ENCODE data around the gene PEX14.

The PEX14 gene

DNA sequence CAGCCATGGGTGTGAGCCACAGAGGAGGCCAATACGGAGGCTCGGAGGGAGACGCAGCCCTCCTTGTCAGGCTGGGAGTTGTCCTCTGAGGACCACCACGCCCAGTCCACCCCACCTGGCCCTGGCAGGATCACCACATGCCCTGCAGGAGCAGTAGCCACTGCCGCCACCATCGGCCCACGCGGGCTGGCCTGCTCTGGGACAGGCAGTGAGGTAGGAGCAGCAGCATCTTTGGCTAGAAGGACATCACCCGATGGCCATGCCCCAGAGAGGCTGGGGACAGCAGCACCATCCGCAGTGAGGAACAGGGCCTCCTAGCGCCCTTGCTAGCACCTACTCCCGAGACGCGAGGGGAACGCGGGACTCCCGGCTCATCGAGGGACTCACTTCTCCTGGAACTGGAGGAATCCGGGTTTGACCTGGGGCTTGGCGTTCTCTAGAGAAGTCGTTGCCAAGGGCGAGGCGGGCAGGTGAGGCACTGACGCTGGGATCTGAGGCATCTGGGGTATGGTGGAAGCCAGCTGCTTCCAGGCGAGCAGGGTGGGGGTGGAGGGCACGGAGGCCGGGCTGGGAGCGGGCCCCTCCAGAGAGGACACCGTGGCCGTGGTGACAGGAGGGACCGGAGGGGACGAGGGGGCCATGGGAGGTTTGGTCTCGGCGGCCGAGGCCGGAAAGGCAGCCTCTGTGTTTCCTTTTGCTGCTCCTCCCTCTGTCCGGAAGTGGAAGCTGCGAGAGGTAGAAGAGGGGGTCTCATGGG, 172.8 kb downstream of the PEX14 start:
- Mint-ChIP-seq H3K36me3 (peaks cover 31% of the 10 kb centered on the region), H3K27ac (no peak overlapping the region), H3K4me3 (no peak overlapping the region), H3K27me3 (no peaks in the 10 kb centered on the region), H3K9me3 (no peaks in the 10 kb centered on the region), H3K4me1 (no peaks in the 10 kb centered on the region)
- ATAC-seq = no peak

- no peak overlapping the region for H3K27ac Mint-ChIP-seq
- no peaks in the 10 kb centered on the region for H3K9me3 Mint-ChIP-seq
- no peak overlapping the region for H3K4me3 Mint-ChIP-seq
- no peaks in the 10 kb centered on the region for H3K4me1 Mint-ChIP-seq
- ATAC-seq = no peak
- no peaks in the 10 kb centered on the region for H3K27me3 Mint-ChIP-seq
- peaks cover 44% of the 10 kb centered on the region for H3K36me3 Mint-ChIP-seq
These were observed 174.2 kb downstream of the PEX14 start for GRCh38 chr1:10648689-10649516.

- no peaks in the 10 kb centered on the region for H3K4me1 Mint-ChIP-seq
- ATAC-seq = no peak
- no peak overlapping the region for H3K4me3 Mint-ChIP-seq
- peaks cover 46% of the 10 kb centered on the region for H3K36me3 Mint-ChIP-seq
- H3K27ac Mint-ChIP-seq = no peak overlapping the region
- H3K9me3 Mint-ChIP-seq = no peaks in the 10 kb centered on the region
- H3K27me3 Mint-ChIP-seq = no peaks in the 10 kb centered on the region
These were observed 174.9 kb downstream of the PEX14 start for GRCh38 chr1:10649517-10650201.

DNA sequence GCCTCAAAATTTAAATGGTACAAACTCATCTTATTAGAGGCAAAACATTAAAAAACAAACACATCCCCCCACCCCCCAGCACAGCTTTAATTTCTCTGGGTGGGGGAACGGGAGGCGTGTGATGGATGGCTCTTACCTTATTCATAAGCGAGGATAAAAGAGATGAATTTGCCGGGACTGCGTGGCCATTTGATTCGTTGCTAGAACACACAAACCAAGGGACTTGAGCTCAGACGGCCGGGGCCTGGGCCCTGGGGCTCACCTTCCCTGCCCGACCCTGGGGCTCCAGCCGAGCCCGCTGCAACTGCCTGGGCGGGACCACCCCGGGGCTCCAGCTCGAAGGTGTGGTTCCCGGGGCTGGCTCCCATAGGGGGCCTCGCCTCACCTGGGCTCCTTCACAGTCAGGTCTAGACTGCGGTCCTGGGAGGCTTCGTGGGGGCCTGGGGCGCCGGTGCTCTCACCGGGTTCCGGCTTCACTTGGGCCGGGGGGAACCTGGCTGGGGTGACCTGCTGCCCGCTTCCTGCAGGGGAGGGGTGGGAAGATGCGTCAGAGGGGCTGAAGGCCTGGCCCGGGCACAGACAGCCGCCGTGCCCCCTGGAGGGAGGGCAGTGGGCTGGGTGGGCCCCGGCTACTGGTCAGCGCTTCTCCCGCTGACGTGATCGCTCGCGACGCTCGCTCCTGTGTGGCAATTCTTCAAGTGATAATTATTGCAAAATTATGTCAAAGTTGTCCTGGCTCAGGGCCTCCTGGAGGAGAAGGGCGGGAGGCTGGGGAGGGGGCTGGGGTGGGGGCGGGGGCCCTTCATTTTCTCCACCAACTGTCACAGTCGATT, 176.0 kb downstream of the PEX14 start:
- H3K36me3 Mint-ChIP-seq = peaks cover 43% of the 10 kb centered on the region
- H3K4me1 Mint-ChIP-seq = no peaks in the 10 kb centered on the region
- ATAC-seq = no peak
- H3K4me3 Mint-ChIP-seq = no peak overlapping the region
- no peaks in the 10 kb centered on the region for H3K27me3 Mint-ChIP-seq
- no peaks in the 10 kb centered on the region for H3K9me3 Mint-ChIP-seq
- no peak overlapping the region for H3K27ac Mint-ChIP-seq

- Mint-ChIP-seq H3K9me3 (no peaks in the 10 kb centered on the region), H3K4me1 (no peaks in the 10 kb centered on the region), H3K27me3 (no peaks in the 10 kb centered on the region), H3K27ac (no peak overlapping the region), H3K4me3 (no peak overlapping the region), H3K36me3 (peaks cover 45% of the 10 kb centered on the region)
- ATAC-seq = no peak
These were observed 176.6 kb downstream of the PEX14 start for GRCh38 chr1:10651389-10651766.

DNA sequence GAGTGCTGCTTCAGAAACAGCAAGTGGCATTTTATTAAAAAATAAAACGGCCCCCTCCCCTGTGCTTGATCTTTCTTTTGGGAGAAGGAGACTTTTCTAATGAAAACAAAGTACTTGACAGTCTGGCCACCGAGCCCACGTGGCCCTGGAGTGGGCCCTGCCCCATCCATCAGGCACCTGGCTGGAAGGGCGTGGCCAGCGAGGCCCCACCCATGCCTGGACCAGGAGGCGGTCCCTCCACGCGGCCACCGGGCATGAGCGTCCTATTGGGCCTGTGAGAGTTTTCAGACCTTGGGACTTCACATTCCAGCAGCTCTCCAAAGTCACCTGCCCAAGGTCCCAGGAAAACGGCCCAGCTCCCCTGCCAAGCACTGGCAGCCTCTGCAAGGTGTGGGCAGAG, 177.0 kb downstream of the PEX14 start:
- Mint-ChIP-seq H3K27ac (no peak overlapping the region), H3K9me3 (no peaks in the 10 kb centered on the region), H3K27me3 (no peaks in the 10 kb centered on the region), H3K4me3 (no peak overlapping the region), H3K36me3 (peaks cover 45% of the 10 kb centered on the region), H3K4me1 (no peaks in the 10 kb centered on the region)
- no peak for ATAC-seq

DNA sequence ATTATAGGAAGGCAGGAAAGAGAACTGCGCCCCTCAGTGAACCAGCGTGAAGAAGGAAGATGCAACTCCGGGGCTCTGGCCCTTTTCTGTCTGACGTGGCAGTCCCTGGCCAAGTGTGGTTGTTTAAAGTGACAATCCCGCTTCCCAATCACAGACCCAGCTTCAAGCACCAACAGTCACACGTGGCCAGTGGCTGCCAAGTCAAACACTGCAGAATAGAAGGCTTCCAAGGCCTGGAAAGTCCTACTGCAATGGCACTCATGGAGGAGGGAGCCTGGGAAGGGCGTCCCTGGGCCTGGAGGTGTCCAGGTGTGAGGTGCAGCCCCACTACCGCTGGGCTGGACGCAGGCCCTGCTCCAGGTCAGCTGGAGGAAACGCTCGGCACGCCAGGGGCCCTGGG, 177.9 kb downstream of the PEX14 start:
- H3K27me3 Mint-ChIP-seq = no peaks in the 10 kb centered on the region
- no peak for ATAC-seq
- no peak overlapping the region for H3K4me3 Mint-ChIP-seq
- no peak overlapping the region for H3K27ac Mint-ChIP-seq
- no peaks in the 10 kb centered on the region for H3K4me1 Mint-ChIP-seq
- H3K36me3 Mint-ChIP-seq = peaks cover 44% of the 10 kb centered on the region
- H3K9me3 Mint-ChIP-seq = no peaks in the 10 kb centered on the region

- H3K4me3 Mint-ChIP-seq = no peak overlapping the region
- ATAC-seq = no peak
- H3K27ac Mint-ChIP-seq = no peak overlapping the region
- H3K27me3 Mint-ChIP-seq = no peaks in the 10 kb centered on the region
- H3K36me3 Mint-ChIP-seq = peaks cover 35% of the 10 kb centered on the region
- no peaks in the 10 kb centered on the region for H3K4me1 Mint-ChIP-seq
- H3K9me3 Mint-ChIP-seq = no peaks in the 10 kb centered on the region
These were observed 178.8 kb downstream of the PEX14 start for GRCh38 chr1:10653370-10654125.

GRCh38 chr1:10655002-10655401, 180.3 kb downstream of the PEX14 start:
- no peak overlapping the region for H3K4me3 Mint-ChIP-seq
- no peak overlapping the region for H3K27ac Mint-ChIP-seq
- no peaks in the 10 kb centered on the region for H3K4me1 Mint-ChIP-seq
- no peak for ATAC-seq
- no peaks in the 10 kb centered on the region for H3K27me3 Mint-ChIP-seq
- no peaks in the 10 kb centered on the region for H3K9me3 Mint-ChIP-seq
- peaks cover 41% of the 10 kb centered on the region for H3K36me3 Mint-ChIP-seq

DNA sequence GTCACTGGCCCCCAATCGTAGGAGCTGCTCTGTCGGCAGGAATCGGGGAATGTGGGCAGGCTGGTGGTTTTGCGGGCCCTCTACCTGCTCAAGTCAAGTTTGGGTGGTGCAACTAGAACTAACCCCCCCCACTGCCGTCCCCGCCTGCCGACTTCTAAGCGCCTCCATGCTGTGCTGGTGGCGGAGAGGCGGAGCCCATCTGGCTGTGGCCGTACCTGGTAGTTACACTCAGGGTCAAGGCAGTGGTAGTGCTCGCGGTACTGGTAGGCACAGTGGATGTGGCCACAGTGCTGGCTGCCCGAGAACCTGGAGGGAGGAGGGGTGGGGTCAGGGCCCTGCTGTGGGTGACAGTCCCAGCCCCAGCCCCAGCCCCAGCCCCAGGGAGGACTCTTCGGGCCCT, 181.7 kb downstream of the PEX14 start:
- no peak overlapping the region for H3K27ac Mint-ChIP-seq
- no peak for ATAC-seq
- no peak overlapping the region for H3K4me3 Mint-ChIP-seq
- no peaks in the 10 kb centered on the region for H3K9me3 Mint-ChIP-seq
- H3K36me3 Mint-ChIP-seq = peaks cover 41% of the 10 kb centered on the region
- no peaks in the 10 kb centered on the region for H3K27me3 Mint-ChIP-seq
- H3K4me1 Mint-ChIP-seq = no peaks in the 10 kb centered on the region

DNA sequence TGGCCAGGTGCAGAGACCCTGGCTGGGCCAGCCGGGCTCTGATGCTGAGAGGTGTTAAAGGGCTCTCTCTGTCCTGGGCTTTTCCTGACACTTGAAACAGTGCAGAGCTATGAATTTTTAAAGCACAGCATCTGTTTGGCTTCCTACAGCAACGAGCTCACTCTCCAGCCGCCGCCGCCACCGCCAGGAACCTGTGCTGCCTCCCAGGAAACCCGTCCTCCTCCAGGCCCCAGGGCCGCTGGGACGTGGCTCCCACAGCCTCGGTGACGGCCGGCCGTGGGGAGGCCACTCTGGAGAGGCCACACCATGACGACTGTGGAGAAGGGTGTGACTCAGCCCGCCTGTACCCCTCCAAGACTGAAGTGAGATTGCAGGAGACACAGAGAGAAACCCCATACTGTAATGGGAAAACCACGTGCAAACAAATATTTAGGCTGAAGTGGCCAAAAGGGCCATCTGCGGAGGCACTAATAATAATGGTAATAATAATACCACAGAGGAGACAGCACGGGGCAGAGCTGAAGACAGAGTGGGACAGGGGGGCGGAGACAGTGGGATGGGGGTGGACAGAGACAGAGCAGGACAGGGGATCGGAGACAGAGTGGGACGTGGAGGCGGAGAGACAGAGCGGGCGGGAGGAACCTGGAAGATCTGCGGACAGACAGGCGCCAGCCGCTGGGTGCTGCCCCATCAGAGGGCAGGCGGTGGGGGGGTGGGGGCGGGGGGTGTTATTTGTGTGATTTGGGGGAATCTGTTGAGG, 182.5 kb downstream of the PEX14 start:
- no peaks in the 10 kb centered on the region for H3K4me1 Mint-ChIP-seq
- no peak for ATAC-seq
- no peaks in the 10 kb centered on the region for H3K27me3 Mint-ChIP-seq
- H3K9me3 Mint-ChIP-seq = no peaks in the 10 kb centered on the region
- peaks cover 38% of the 10 kb centered on the region for H3K36me3 Mint-ChIP-seq
- no peak overlapping the region for H3K27ac Mint-ChIP-seq
- no peak overlapping the region for H3K4me3 Mint-ChIP-seq

DNA sequence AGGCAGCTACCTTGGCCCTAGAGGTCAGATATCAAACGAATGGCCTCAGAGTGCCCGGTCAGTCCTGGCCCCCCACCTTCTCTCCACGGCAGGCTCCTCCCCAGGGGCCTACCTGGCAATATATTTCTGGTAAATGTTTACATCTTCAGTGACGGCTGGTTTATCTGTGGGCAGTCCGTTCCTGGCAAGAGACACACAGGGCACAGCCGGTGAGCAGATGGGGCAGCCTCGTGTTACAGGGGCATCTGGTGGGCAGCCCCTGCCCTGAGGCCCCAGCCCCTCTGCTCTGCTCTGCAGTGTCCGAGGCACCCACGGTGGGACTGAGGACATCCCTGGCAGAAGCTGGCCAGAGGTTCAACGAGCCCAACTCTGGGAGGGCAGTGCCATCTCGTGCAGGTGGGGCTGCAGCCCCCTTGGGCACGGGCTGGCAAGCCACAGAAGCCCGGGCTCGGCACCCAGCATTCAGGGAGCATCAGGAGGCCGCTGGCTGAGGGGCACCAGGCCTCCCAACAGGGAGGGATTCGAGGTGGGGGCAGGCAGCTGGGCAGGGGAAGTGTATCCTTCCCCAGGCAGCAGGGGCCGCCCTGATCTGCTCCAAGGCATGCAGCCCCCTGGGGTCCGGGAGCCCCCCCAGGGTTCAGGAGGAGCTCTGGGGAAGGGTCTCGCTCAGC, 183.8 kb downstream of the PEX14 start:
- no peak for ATAC-seq
- Mint-ChIP-seq H3K27me3 (no peaks in the 10 kb centered on the region), H3K27ac (no peak overlapping the region), H3K4me3 (no peak overlapping the region), H3K36me3 (peaks cover 25% of the 10 kb centered on the region), H3K9me3 (no peaks in the 10 kb centered on the region), H3K4me1 (no peaks in the 10 kb centered on the region)

DNA sequence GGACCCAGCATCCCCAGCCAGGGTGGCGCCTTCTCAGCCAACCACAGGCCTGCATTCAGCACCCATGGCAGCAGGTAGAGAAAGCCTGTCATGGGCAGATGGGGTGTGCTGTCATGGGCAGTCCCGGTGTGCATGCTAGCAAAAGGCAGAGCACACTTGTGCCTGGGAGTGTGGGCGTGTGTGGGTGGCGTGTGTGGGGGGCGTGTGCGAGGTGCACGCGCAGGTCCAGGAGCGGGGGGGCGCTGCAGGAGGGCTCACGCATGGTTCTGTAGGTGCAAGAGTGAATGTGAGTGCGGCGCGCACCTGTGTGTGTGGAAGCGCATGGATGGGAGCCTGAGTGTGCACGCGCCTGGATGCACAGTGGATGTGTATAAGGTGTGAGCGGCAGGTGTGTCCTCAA, 184.5 kb downstream of the PEX14 start:
- no peak for ATAC-seq
- H3K4me3 Mint-ChIP-seq = no peak overlapping the region
- H3K4me1 Mint-ChIP-seq = no peaks in the 10 kb centered on the region
- no peaks in the 10 kb centered on the region for H3K9me3 Mint-ChIP-seq
- H3K36me3 Mint-ChIP-seq = peaks cover 18% of the 10 kb centered on the region
- H3K27me3 Mint-ChIP-seq = no peaks in the 10 kb centered on the region
- no peak overlapping the region for H3K27ac Mint-ChIP-seq

Data from stimulated activated memory B cell treated with anti-CD40 and anti-IgM and Interleukin-4, amounts not matched to agents 10 μg/mL and 1 μg/mL and 100 μg/mL, for 72 hours (primary cell).